T-helper 9 cell (primary cell): ENCODE data around the gene HOXD11.

Experiments
- DNase-seq: peaks from one replicate; pipeline ENCODE4 v3.0.0-alpha.2; 2020

Gene HOXD11

DNA sequence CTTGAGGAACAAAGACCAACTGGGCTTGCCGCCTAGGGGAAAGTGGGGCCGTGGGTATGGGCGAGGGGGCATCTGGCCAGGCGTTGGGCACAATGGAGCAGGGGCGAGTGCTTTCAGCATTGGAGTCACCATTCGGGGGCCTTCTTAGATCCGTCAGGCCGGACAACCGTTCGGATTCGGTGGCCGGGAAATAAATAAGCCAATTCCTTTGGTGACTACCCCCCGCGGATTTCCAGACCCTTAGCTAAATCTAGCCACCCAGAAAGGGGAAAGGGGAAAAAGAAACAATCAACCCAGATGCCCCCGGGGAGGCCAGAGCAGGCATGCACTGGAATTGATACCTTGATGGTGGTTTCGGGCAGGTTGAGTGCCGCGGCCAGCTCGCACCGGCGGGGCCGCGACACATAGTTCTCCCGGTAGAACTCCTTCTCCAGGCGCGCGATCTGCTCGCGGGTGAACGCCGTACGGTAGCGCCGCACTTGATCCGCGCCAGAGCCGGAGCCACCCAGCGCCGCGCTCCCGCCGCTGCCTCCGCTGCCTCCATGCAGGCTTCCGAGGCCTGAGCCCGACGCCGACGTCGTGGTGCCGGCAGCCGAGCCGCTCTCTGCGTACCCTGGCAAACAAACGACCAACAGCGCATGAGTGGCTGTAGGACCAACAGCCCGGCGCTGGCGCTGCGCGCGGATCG lies 25.1 kb upstream of the HOXD11 start:
- no peak for DNase-seq

GRCh38 chr2:176082525-176082823 lies 24.6 kb upstream of the HOXD11 start:
- DNase-seq = no peak

GRCh38 chr2:176082824-176083751 lies 24.0 kb upstream of the HOXD11 start:
- DNase-seq = no peak

GRCh38 chr2:176083796-176084261 lies 23.3 kb upstream of the HOXD11 start, which contains the start of gene EVX2:
TSS of gene EVX2 (minus strand) at chr2:176083962. CDS start at chr2:176083776, 186 bp downstream.
- DNase-seq = no peak

DNA sequence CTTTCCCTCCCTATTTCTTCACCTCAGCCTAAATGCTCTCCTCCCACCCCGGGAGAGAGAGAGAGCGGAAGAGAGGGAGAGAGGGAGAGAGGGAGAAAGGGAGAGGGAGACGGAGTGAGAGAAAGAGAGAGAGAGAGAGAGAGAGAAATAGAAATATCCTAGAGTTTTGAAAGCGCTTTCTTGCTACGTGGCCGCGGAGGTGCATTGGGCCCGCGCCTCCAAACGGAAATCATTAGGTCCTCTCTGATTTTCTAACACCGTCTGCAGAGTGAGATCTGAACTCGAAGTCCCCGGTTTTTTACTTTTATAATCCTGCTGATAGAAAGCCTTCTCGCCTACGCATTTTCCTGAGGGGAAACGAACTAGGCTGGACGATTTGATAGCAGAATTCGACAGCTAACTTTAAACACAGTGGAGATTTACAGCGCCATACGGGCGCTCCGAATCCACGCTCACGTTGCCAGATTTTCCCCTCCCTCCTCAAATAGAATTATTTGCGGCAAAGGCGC lies 22.4 kb upstream of the HOXD11 start:
- no peak for DNase-seq

DNA sequence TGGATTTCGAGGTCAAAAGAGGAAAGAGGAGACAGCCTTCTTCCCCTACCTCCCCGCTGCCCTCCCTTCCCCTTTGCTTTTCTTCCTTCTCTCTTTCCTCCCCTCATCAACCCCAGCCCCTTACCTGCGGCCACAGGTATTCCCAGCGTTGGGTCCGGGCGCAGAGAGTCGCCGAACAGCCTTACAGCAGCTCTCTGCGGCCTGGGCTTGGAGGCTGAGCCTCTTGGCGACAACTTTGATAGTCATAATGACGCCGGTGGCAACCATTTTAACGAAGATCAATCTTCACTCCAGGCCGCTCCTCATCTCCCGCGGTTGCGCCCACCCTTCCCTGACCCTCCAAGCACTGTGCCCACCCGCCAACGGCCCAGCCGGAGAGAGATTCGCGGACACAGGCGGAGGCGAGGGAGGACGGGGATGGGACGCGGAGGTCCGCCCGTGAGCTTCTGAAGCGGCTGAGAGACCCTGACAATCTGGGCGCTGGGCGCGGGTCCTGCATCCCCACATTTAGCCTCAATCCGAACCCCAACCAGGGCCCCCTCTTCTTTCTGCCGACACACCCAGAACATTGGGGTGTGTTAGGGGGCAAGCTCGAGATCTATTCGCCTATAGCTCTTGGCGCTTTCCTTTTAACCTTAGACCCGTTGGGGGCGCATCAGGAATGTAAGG lies 21.8 kb upstream of the HOXD11 start:
- no peak for DNase-seq

DNA sequence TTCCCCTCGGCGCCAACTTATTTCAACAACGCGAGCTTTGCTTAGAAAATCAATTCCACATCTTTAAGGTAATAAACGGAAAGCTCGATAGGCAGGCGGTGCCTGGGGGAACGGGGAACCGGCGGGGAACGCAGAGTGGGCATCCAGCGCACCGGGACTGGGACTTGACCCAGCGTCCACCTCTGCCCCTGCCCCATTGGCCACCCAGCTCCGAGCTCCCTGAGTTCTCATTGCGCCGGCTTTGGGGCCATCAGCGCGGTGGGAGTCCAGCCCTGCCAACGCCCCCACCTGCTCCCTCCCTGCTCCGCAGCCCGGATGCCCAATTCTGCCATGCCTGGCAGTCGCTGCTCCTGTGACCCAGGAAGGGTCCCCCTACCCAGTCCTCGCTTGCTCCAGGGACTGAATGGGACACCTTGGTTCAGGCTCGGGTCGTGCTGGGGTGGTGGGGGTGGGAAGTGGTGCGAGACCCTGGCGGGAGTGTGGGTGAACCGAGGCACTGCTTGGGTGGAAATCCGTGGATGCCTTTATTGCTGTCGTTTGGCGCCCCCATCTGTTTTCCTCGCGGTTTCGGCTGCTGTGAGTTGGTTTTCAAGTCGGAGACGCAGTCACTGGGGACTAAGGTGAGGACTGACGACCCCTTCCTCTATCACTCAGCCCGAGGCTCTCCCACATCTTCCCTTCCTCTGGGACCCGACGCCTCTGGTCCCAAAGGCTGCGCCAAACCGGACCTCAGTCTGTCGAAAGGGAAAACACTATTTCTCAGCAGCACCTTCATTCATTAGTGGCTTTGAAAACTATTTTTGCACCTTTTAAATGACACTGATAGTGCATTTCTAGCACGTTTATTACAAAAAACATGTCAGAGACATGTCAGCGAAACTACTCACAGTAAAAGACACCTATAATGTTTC lies 21.0 kb upstream of the HOXD11 start:
- no peak for DNase-seq

GRCh38 chr2:176087330-176088047 lies 19.6 kb upstream of the HOXD11 start:
- no peak for DNase-seq

DNA sequence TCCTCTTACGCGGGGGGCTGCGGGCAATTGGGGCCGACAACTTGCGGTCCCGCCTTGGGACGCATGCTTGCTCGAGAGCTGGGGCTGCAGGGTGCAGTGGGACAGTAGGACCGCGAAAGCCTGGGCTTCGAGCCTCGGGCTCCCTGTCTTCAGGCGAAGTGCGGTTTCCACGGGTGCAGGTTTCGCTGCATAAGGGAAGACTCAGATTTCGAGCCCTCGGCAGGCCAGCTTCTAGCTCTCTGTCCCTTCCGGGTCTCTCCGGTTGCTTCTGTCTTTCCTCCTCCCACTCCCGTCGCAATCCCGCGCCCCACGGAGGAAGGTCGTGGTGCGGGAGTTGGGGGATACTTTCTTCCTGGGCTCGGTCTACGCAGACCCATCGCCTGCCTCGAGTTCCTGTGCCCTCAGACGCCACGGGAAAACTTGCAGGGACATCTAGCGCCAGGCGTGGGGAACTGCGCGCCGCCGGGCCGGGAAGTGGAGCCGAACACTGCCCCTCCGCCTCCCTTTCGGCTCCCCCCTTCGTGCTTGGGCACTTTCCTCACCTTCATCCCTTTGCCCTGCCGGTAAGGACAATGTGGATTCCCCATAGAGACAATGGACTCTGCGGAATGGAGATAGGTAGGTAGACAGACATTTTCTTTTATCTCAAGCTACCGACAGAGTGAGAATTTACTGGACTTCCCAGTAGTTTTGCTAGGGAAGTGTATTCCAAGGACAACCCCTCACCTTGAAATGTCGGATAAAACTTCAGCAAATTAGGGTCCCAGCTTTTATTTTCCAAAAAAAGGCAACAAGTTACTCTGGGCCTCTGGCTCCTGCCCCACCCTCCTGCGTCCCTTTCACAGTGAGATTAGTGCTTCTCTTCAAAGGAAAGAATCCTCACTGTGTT lies 18.8 kb upstream of the HOXD11 start:
- DNase-seq = no peak

DNA sequence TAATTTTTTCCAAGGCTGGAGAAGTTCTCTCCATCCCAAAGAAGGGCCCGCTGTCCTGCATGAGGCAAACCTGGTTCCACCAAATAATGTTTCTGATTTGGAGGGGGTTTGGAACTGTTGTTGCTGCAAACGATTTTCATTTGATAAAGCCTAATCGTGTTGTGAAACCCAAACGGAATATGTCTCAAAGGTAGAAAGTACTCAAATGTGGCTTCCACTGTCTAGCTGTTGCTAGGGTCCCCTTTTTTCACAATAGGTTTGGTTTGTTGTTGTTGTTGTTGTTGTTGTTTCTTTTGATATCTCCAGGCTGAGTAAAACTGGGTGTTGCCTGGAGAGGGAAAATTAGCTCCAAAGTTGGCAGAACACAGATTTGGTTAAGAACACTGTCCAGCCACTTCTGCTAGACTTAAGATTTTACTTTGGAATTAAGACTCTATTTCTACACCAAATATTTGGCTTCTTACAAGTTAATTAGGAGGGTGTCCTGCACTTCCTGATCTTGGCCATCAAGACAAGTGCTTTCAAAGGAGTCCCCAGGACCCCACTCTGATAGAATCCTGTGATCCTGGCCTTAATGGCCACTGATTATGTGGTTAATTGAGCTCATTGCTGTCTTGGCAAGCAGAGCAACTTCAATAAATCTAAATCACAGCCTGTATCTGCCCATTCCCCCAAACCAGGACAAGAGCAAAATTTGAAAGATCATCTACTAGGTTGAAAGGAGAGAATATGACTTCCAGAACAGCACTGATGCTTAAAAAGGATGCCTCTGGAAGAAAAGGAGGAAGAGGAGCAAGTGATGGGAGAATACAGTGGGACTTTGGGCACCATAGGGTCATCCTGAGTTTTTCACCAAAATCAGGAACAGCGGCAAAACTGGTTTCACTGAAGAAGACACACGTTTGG lies 17.9 kb upstream of the HOXD11 start:
- DNase-seq = no peak

DNA sequence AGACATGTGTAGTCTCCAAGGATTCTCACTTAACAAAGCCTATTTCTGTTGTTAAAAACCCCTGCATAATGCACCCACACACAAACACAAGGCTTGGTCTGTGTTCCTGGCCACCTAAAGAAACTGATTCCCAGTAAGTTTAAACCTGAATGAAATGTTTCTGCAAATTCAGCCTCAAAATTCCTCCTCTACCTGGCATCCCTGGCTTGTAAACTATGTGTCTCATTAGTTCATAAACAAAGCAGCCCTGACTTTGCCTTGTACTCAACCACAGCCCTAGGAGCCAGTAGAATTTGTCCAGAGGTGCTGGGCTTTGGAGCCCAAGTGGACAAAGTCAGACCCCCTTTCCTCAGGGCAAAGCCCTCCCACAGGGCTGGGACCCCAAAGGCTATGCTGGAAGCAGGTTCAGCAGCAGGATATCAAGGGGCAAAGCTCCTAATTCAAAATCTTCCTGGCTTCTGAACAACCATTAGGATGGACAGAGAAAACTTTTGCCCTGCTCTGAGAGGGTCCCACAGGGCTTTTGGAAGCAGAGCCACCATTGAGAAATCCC lies 17.2 kb upstream of the HOXD11 start:
- no peak for DNase-seq

DNA sequence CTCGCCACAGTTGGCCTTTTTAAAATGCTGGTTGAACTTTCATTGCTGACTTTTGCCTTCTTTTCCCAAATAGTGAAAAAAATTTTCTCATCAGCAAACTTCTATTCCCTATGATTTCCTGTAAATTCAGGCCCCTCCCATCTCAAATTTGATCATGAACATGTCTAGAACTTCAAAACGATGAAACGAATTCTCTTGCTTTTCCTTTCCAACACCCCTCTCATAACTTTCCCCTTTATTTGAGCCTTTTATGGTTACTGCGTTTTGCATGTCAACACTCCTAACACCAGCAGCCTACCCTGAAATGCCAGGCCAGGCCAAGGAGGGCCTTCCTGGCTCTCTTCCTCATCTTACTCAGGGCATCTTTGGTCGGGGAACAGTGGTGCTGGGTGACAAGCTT lies 16.2 kb upstream of the HOXD11 start:
- no peak for DNase-seq

GRCh38 chr2:176091329-176092258 lies 15.5 kb upstream of the HOXD11 start:
- DNase-seq = no peak

DNA sequence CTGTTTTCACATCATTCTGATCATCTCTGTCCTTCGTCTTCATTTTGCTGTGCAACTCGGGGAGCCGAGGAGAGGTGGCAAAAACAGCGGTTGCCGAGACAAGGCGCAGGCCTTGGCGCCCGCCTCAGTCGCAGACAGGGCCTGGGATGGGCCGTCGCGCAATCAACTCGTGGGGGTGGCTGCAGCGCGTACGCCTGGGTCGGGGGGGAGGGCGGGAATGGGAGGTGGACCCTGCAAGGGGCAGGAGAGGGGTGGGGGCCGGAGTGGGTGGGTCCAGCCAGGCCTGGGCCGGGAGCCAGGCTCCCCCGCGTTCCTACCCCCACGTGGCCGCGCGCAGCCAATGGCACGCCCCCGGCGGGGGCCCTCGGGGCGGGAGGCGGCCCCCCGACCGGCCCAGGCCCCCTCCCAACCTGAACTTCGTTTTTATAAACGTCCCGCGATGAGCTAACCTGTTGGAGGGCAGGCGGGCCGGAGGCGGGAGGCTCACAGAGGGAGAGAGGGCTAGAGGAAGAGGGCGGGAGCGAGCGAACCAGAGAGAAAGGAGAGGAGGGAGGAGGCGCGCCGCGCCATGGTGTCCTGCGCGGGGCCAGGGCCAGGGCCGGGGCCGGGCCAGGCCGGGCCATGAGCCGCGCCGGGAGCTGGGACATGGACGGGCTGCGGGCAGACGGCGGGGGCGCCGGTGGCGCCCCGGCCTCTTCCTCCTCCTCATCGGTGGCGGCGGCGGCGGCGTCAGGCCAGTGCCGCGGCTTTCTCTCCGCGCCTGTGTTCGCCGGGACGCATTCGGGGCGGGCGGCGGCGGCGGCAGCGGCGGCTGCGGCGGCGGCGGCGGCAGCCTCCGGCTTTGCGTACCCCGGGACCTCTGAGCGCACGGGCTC lies 14.6 kb upstream of the HOXD11 start, which contains the start of gene HOXD13:
TSS of gene HOXD13 (plus strand) at position 452 of the 875 bp plus-strand sequence. CDS start at position 622, 170 bp downstream.
- no peak for DNase-seq

DNA sequence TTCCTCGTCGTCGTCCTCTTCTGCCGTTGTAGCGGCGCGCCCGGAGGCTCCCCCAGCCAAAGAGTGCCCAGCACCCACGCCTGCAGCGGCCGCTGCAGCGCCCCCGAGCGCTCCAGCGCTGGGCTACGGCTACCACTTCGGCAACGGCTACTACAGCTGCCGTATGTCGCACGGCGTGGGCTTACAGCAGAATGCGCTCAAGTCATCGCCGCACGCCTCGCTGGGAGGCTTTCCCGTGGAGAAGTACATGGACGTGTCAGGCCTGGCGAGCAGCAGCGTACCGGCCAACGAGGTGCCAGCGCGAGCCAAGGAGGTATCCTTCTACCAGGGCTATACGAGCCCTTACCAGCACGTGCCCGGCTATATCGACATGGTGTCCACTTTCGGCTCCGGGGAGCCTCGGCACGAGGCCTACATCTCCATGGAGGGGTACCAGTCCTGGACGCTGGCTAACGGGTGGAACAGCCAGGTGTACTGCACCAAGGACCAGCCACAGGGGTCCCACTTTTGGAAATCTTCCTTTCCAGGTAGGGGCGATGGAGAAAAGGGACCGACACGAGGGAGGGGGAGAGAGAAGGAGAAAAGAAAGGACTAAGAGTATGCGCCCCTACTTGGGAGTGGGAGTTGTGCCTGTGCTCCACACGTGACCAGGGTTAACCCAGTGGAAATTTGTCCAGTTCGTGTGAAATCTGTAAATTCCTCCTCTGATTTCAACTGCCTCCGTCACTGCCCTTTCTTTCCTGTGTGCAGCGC lies 13.8 kb upstream of the HOXD11 start:
- DNase-seq = no peak

- DNase-seq = no peak
Measured at GRCh38 chr2:176093898-176094249, 13.2 kb upstream of the HOXD11 start.
